GM20431 (cell line): Measurements from ENCODE around the gene CHST11.
"Not testable (repeated sequence)": the region's sequence is repeated elsewhere in the genome, so short reads cannot be mapped to it uniquely, and the experiment has no call there.

ENCODE experiments used
- in situ Hi-C: fragments of 300-500 bp; cut with MseI, MboI; formaldehyde crosslinking; loops from one replicate; pipeline ENCODE4 v1.15.0; 2020; ENCODE audit warnings: low sequenced_read_pairs; ENCODE audit not compliant: unreplicated experiment

The CHST11 gene

GRCh38 chr12:104538891-104539462, 82.2 kb downstream of the CHST11 start:
- in situ Hi-C loops: no loop called here

GRCh38 chr12:104544836-104545235, 88.1 kb downstream of the CHST11 start:
- in situ Hi-C loops: no loop called here

GRCh38 chr12:104546575-104546974, 89.8 kb downstream of the CHST11 start:
- in situ Hi-C loops: no loop called here

- in situ Hi-C loops: no loop called here
Observed at GRCh38 chr12:104547235-104547634, 90.5 kb downstream of the CHST11 start.

- in situ Hi-C loops: no loop called here
Observed at GRCh38 chr12:104549815-104550480, 93.2 kb downstream of the CHST11 start.

- in situ Hi-C loops: no loop called here
Observed at GRCh38 chr12:104551313-104551931, 94.7 kb downstream of the CHST11 start.

- in situ Hi-C loops: no loop called here
Observed at GRCh38 chr12:104553421-104553820, 96.7 kb downstream of the CHST11 start.

- in situ Hi-C loops: no loop called here
Observed at GRCh38 chr12:104555648-104556047, 98.9 kb downstream of the CHST11 start.

GRCh38 chr12:104557488-104558195, 100.9 kb downstream of the CHST11 start:
- in situ Hi-C loops: no loop called here

- in situ Hi-C loops: no loop called here
Observed at GRCh38 chr12:104560881-104561280, 104.1 kb downstream of the CHST11 start.

- in situ Hi-C loops: no loop called here
Observed at GRCh38 chr12:104562763-104563162, 106.0 kb downstream of the CHST11 start.

- in situ Hi-C loops: not testable (repeated sequence)
Observed at GRCh38 chr12:104564662-104565061, 107.9 kb downstream of the CHST11 start.

- in situ Hi-C loops: no loop called here
Observed at GRCh38 chr12:104565606-104566243, 109.0 kb downstream of the CHST11 start.

GRCh38 chr12:104566244-104566993, 109.7 kb downstream of the CHST11 start:
- in situ Hi-C loops: no loop called here

GRCh38 chr12:104567832-104568486, 111.2 kb downstream of the CHST11 start:
- in situ Hi-C loops: no loop called here

GRCh38 chr12:104568487-104568868, 111.7 kb downstream of the CHST11 start:
- in situ Hi-C loops: no loop called here

- in situ Hi-C loops: no loop called here
Observed at GRCh38 chr12:104568935-104569334, 112.2 kb downstream of the CHST11 start.

- in situ Hi-C loops: no loop called here
Observed at GRCh38 chr12:104569346-104570173, 112.8 kb downstream of the CHST11 start.
